ENCODE measurements around the gene OR10G8.

DNA sequence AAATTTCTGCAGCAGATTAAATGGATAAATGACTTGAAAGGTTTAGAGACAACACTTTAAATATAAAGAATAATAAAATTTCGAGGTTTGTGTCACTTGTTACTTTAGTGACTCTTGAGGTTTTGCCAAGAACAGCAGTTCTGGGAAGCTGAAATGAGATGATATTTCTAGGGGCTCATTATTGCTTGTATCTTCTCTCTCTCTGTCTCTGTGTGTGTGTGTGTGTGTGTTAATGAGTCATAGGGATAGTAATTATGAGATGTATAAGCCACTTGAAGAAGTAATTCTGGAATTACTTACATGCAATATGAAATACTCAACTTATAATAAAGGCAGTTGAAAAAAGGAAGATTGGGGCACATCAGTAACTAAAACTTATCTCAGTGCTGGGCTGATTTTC, 24.1 kb downstream of the OR10G8 start:
- TF ChIP-seq, protein P1, sequence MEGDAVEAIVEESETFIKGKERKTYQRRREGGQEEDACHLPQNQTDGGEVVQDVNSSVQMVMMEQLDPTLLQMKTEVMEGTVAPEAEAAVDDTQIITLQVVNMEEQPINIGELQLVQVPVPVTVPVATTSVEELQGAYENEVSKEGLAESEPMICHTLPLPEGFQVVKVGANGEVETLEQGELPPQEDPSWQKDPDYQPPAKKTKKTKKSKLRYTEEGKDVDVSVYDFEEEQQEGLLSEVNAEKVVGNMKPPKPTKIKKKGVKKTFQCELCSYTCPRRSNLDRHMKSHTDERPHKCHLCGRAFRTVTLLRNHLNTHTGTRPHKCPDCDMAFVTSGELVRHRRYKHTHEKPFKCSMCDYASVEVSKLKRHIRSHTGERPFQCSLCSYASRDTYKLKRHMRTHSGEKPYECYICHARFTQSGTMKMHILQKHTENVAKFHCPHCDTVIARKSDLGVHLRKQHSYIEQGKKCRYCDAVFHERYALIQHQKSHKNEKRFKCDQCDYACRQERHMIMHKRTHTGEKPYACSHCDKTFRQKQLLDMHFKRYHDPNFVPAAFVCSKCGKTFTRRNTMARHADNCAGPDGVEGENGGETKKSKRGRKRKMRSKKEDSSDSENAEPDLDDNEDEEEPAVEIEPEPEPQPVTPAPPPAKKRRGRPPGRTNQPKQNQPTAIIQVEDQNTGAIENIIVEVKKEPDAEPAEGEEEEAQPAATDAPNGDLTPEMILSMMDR (IDR thresholded peaks at IDR 0.05) = no peak
- no peak for TF ChIP-seq POLR2A (IDR thresholded peaks at IDR 0.05)

Measured in lower leg skin (tissue), 3 donors.